HCT116 (cell line): ENCODE data around the gene ZNF182. TPM values are rescaled to one million over a fixed set of nuclear protein-coding genes. Genes with fewer than 3 reads are reported as not detected.
"Not testable (repeated sequence)": the region's sequence is repeated elsewhere in the genome, so short reads cannot be mapped to it uniquely, and the experiment has no call there.

ENCODE experiments used
- ATAC-seq: fragments of 200-7000 bp; cut with Tn5 transposase; 2 replicates; pipeline ENCODE4 v1.9.1; 2020; ENCODE audit warnings: mild to moderate bottlenecking, moderate library complexity
- BruUV-seq: library from RNA; stranded (reverse); fragments of 400-500 nt; replicated peaks from 2 replicates; lab custom pipeline; 2021; lab: Mats Ljungman, UMichigan
- CTCF ChIA-PET: fragments of 300-600 bp; sonication (Branson Sonifier 250); formaldehyde crosslinking; loops from one replicate; lab custom pipeline; 2021; ENCODE audit warnings: antibody characterized with exemption; lab: Charles Lee
- POLR2A ChIA-PET: fragments of 300-600, 350-600 bp; sonication (Branson Sonifier 250); formaldehyde crosslinking; loops from one replicate; lab custom pipeline; 2021; ENCODE audit warnings: antibody characterized with exemption; lab: Charles Lee
- RAD21 ChIA-PET, 2 experiments: fragments of 300-600 bp; sonication (Branson Sonifier 250); formaldehyde crosslinking; loops; one replicate each; lab custom pipeline; 2023; ENCODE audit warnings: low total read pairs in 2 of 2; ENCODE audit not compliant: uncharacterized antibody in 2 of 2, unreplicated experiment in 2 of 2, low non-redundant PET in 1 of 2; lab: Charles Lee
- DNase-seq: peaks from one replicate; pipeline ENCODE4 v3.0.0-alpha.2; 2010; ENCODE audit warnings: low read depth, low spot score
- H2AFZ ChIP-seq: fragments of 200-600 bp; shearing (Covaris generic), sonication (generic); 2 replicates; pipeline ENCODE4 v1.6.1; 2017; ENCODE audit warnings: low read depth, mixed run types, mixed read lengths, antibody characterized with exemption, low read length; ENCODE audit not compliant: poor library complexity, severe bottlenecking
- H3K27ac ChIP-seq: 2 replicates; pipeline ENCODE4 v1.5.1; 2012; ENCODE audit warnings: low read depth, low read length
- H3K27me3 ChIP-seq: fragments of 200-600 bp; sonication (generic); 2 replicates; pipeline ENCODE4 v1.6.1; 2016; ENCODE audit warnings: mixed run types, low read length, mixed read lengths; ENCODE audit not compliant: insufficient read depth
- H3K36me3 ChIP-seq, 2 experiments: fragments of 200-500 bp in 1 of 2; fragments of 200-600 bp in 1 of 2; sonication (Bioruptor generic) in 1 of 2; sonication (generic) in 1 of 2; 2 replicates each; pipeline versions ENCODE4 v1.5.1 to v1.6.1; 2014 to 2016; ENCODE audit warnings: low read length in 2 of 2, inconsistent platforms in 1 of 2, mixed read lengths in 1 of 2, mixed run types in 1 of 2; ENCODE audit not compliant: insufficient read depth in 2 of 2, control insufficient read depth in 1 of 2
- H3K4me1 ChIP-seq, 2 experiments: fragments of 200-600 bp in 1 of 2; sonication (generic) in 1 of 2; 2 replicates each; pipeline versions ENCODE4 v1.5.1 to v1.6.1; 2012 to 2017; ENCODE audit warnings: low read length in 2 of 2, inconsistent platforms in 1 of 2, mild to moderate bottlenecking in 1 of 2, mixed read lengths in 1 of 2, mixed run types in 1 of 2, moderate library complexity in 1 of 2; ENCODE audit not compliant: insufficient read depth in 2 of 2, control insufficient read depth in 1 of 2
- H3K4me2 ChIP-seq: fragments of 200-600 bp; sonication (generic); 2 replicates; pipeline ENCODE4 v1.6.1; 2017; ENCODE audit warnings: mixed run types, low read length, mixed read lengths
- H3K4me3 ChIP-seq, 2 experiments: fragments of 200-600 bp in 1 of 2; sonication (generic) in 1 of 2; replicated peaks in 1 of 2; 2 replicates each; pipeline ENCODE4 v1.5.1; 2011 to 2016; ENCODE audit warnings: low read length in 2 of 2, control low read depth in 1 of 2, low read depth in 1 of 2, mild to moderate bottlenecking in 1 of 2, mixed read lengths in 1 of 2, mixed run types in 1 of 2
- H3K79me2 ChIP-seq: fragments of 200-600 bp; sonication (generic); 2 replicates; pipeline ENCODE4 v1.6.1; 2017; ENCODE audit warnings: mild to moderate bottlenecking, mixed run types, low read length, moderate library complexity, mixed read lengths; ENCODE audit not compliant: insufficient read depth
- H3K9ac ChIP-seq: fragments of 200-600 bp; sonication (generic); 2 replicates; pipeline ENCODE4 v1.6.1; 2016; ENCODE audit warnings: low read length, mixed read lengths
- H3K9me2 ChIP-seq: fragments of 200-600 bp; sonication (generic), shearing (Covaris generic); 2 replicates; pipeline ENCODE4 v1.6.1; 2017; ENCODE audit warnings: mixed run types, mild to moderate bottlenecking, moderate library complexity; ENCODE audit not compliant: insufficient read depth
- H3K9me3 ChIP-seq, 2 experiments: fragments of 200-500 bp in 1 of 2; fragments of 200-600 bp in 1 of 2; sonication (Bioruptor generic) in 1 of 2; sonication (generic) in 1 of 2; 2 replicates each; pipeline ENCODE4 v1.6.1; 2014 to 2017; ENCODE audit warnings: low read length in 2 of 2, mixed read lengths in 2 of 2, inconsistent platforms in 1 of 2, low read depth in 1 of 2, mild to moderate bottlenecking in 1 of 2, mixed run types in 1 of 2, moderate library complexity in 1 of 2; ENCODE audit not compliant: control insufficient read depth in 1 of 2, insufficient read depth in 1 of 2
- H4K20me1 ChIP-seq: fragments of 200-600 bp; sonication (generic), shearing (Covaris generic); 2 replicates; pipeline ENCODE4 v1.6.1; 2017; ENCODE audit warnings: mixed run types, mild to moderate bottlenecking, moderate library complexity; ENCODE audit not compliant: insufficient read depth
- CBX3 ChIP-seq: IDR thresholded peaks from 2 replicates; pipeline ENCODE4 v1.6.1; 2012; ENCODE audit warnings: low read depth
- CEBPB ChIP-seq: IDR thresholded peaks from 2 replicates; pipeline ENCODE4 v1.6.1; 2012; ENCODE audit warnings: low read depth
- EZH2 ChIP-seq: fragments of 200-600 bp; sonication (generic); IDR thresholded peaks from 2 replicates; pipeline ENCODE4 v1.6.1; 2017; ENCODE audit warnings: antibody characterized with exemption, mixed run types
- POLR2A ChIP-seq: IDR thresholded peaks from 2 replicates; pipeline ENCODE4 v1.7.0; 2011; ENCODE audit warnings: borderline replicate concordance; ENCODE audit not compliant: insufficient read depth, insufficient read length; ENCODE audit errors: extremely low read depth
- TCF7L2 ChIP-seq: IDR thresholded peaks from 2 replicates; pipeline ENCODE4 v1.7.0; 2011; ENCODE audit warnings: borderline replicate concordance, inconsistent platforms; ENCODE audit not compliant: insufficient read depth, insufficient read length; ENCODE audit errors: extremely low read depth
- YY1 ChIP-seq: IDR thresholded peaks from 2 replicates; pipeline ENCODE4 v1.6.1; 2011; ENCODE audit warnings: low read length, low read depth, moderate library complexity, mild to moderate bottlenecking; ENCODE audit not compliant: insufficient replicate concordance; ENCODE audit errors: extremely low read depth
- intact Hi-C: fragments of 100-400 bp; cut with micrococcal nuclease; formaldehyde crosslinking; loops from 2 replicates; pipeline ENCODE4 v1.10.0; 2022
- total RNA-seq: library from RNA; stranded (reverse); gene quantifications from one replicate; pipeline ENCODE4 v1.2.1, GENCODE V29; 2021; ENCODE audit not compliant: unreplicated experiment
- TF ChIP-seq, protein P1 (sequence below): IDR thresholded peaks from 2 replicates; pipeline ENCODE4 v1.6.1; 2012

ZNF182 gene
- total RNA-seq, 1 experiment from 2014 or later, result 5.1 TPM

DNA sequence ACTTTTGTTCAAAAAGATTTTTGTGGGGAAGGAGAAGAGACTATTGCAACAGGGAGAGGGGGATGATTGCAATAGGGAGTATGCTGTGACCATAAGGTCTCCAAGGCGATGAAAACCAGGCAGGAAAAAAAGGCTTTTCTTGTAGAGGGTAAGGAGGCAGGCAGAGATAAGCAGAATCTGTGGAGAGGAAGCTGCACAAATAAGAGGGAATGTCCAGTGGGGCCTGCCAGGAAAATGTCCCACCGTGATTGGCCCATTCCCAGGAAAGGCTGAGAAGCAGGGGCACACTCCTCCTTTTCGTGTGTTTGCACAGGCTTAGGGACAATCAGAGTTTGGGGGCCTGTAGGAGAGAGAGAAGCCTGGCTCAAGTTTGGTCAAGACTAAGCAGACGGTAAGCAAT is 32.1 kb upstream of the ZNF182 start:
- no peak for TF ChIP-seq EZH2
- TF ChIP-seq POLR2A, result no peak
- no peak for TF ChIP-seq CEBPB
- TF ChIP-seq TCF7L2, result no peak
- TF ChIP-seq, protein P1, sequence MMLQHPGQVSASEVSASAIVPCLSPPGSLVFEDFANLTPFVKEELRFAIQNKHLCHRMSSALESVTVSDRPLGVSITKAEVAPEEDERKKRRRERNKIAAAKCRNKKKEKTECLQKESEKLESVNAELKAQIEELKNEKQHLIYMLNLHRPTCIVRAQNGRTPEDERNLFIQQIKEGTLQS, result no peak
- no peak for TF ChIP-seq YY1
- TF ChIP-seq CBX3, result no peak
- H3K4me1 ChIP-seq, result no peaks in the 10 kb centered on the region
- no peak overlapping the region for H3K27ac ChIP-seq
- intact Hi-C loops, result no loop called here
- no peaks in the 10 kb centered on the region for H3K36me3 ChIP-seq
- no peak overlapping the region for H3K4me3 ChIP-seq
- no peak for DNase-seq
- H4K20me1 ChIP-seq, result no peaks in the 10 kb centered on the region
- ChIA-PET POLR2A (no interaction called here), RAD21 (no interaction called here), CTCF (no interaction called here)
- no peaks in the 10 kb centered on the region for H3K27me3 ChIP-seq
- no TSS peak for BruUV-seq
- no peaks in the 10 kb centered on the region for H3K9me3 ChIP-seq
- H3K9me2 ChIP-seq, result no peaks in the 10 kb centered on the region
- H2AFZ ChIP-seq, result no peak overlapping the region
- H3K9ac ChIP-seq, result no peak overlapping the region
- H3K79me2 ChIP-seq, result no peaks in the 10 kb centered on the region
- no peak for ATAC-seq
- no peak overlapping the region for H3K4me2 ChIP-seq

DNA sequence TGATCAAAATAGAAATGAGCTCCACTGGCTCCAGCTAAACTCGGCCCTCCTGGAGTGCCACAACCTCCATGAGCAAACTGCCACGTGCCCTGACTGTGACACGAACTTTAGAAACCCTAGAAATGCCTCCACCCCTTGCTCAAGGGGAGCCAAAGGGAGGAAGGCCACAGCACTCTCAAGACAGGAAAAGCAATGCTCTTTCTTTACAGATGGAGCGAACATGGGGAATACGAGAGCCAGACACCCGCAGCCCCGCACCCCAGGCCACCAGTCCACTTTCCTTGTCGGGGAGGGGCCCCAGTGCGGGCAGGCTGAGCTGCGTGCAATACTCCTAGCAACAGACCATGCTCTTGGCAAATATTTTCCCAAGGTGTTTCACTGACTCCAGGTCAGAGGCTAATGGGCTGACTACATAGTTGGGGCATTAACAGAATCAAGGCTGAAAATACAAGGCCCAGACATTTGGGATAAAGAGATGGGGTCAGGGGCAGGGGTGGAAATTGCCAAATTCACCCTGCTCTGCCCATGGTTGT is 26.9 kb upstream of the ZNF182 start:
- H3K4me1 ChIP-seq, H3K79me2 ChIP-seq, POLR2A ChIA-PET, H3K4me2 ChIP-seq, CTCF ChIA-PET, H3K27ac ChIP-seq, H3K4me3 ChIP-seq, H3K27me3 ChIP-seq, intact Hi-C loops, H3K36me3 ChIP-seq, DNase-seq, H3K9me2 ChIP-seq, H3K9ac ChIP-seq, H4K20me1 ChIP-seq, H2AFZ ChIP-seq, ATAC-seq, H3K9me3 ChIP-seq, RAD21 ChIA-PET, BruUV-seq: not testable (repeated sequence)
